Sigmoid colon (tissue), 4 donors: Measurements from ENCODE around the gene SPEM1.

Experiments used
- EP300 ChIP-seq, 4 donors: sonication (generic); formaldehyde crosslinking; IDR thresholded peaks; one replicate each; pipeline ENCODE4 v1.6.1; 2017; ENCODE audit warnings: antibody characterized with exemption in 4 of 4
- POLR2A ChIP-seq, 2 donors: fragments of 450-650 bp; IDR thresholded peaks; one replicate each; pipeline ENCODE4 v1.6.1; 2016; ENCODE audit warnings: antibody characterized with exemption in 2 of 2, mild to moderate bottlenecking in 2 of 2, moderate library complexity in 2 of 2

GRCh38 chr17:7388856-7389255 is 31.3 kb upstream of the SPEM1 start:
- TF ChIP-seq POLR2A (IDR thresholded peaks at IDR 0.05), result no peak
- TF ChIP-seq EP300 (IDR thresholded peaks at IDR 0.05), result no peak
